ENCODE data around the gene HSPA5. TPM values are rescaled to one million over a fixed set of nuclear protein-coding genes. Genes with fewer than 3 reads are reported as not detected.
"Not testable (repeated sequence)": the region's sequence is repeated elsewhere in the genome, so short reads cannot be mapped to it uniquely, and the experiment has no call there.

HSPA5 gene
- total and polyA plus RNA-seq, 8 donors, result 270 to 479 (median 334) TPM

DNA sequence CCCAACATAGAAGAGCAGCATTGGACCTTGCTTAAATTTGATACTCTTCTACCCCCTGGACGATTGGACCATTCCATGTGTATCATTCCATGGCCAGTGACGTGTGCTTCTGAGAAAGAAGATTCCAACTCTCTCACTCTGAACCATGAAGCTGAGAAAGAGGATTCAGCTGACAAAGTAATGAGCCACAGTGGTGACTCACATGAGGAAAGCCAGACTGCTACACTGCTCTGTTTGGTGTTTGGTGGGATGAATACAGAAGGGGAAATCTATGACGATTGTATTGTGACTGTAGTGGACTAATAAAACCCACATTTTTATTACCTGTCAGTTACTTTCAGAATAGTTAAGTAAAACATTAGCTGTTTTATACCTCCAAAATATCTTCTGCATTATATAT is 7.5 kb downstream of the HSPA5 start:
- intact Hi-C loops (cut with DNase I), result no loop called here
- ATAC-seq (peak; percentile 70), DNase-seq (no peak)
- peaks cover 30 to 46% of the 10 kb centered on the region in 2 donors for H3K4me1 ChIP-seq
- H3K9me3 ChIP-seq, result no peaks in the 10 kb centered on the region
- H3K4me3 ChIP-seq, result no peak overlapping the region
- peak overlapping the region in 1 of 2 donors; percentile 14 for H3K27ac ChIP-seq
- TF ChIP-seq, protein P1, sequence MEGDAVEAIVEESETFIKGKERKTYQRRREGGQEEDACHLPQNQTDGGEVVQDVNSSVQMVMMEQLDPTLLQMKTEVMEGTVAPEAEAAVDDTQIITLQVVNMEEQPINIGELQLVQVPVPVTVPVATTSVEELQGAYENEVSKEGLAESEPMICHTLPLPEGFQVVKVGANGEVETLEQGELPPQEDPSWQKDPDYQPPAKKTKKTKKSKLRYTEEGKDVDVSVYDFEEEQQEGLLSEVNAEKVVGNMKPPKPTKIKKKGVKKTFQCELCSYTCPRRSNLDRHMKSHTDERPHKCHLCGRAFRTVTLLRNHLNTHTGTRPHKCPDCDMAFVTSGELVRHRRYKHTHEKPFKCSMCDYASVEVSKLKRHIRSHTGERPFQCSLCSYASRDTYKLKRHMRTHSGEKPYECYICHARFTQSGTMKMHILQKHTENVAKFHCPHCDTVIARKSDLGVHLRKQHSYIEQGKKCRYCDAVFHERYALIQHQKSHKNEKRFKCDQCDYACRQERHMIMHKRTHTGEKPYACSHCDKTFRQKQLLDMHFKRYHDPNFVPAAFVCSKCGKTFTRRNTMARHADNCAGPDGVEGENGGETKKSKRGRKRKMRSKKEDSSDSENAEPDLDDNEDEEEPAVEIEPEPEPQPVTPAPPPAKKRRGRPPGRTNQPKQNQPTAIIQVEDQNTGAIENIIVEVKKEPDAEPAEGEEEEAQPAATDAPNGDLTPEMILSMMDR (IDR thresholded peaks at IDR 0.05), result no peak
- H3K27me3 ChIP-seq, result no peaks in the 10 kb centered on the region
- peaks cover 6 to 87% of the 10 kb centered on the region in 2 donors for H3K36me3 ChIP-seq

DNA sequence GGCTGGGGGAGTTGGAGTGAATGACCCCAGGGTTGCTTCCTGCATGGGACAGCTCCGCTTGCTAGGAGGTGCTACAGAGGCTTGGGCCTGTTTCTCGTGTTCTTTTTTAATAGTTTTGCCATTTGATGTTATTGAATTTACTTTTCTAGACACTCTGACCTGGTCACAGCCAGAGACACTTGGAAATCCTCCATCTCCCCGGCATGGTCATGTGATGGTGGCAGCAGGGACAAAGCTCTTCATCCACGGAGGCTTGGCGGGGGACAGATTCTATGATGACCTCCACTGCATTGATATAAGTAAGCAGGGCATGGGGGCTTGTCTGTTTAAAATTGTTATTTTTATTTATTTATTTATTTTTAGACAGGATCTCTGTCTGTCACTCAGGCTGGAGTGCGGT is 13.4 kb downstream of the HSPA5 start:
- DNase-seq (no peak), ATAC-seq (no peak)
- intact Hi-C loops (cut with DNase I), result no loop called here
- H3K27me3 ChIP-seq, result no peaks in the 10 kb centered on the region
- TF ChIP-seq, protein P1 (IDR thresholded peaks at IDR 0.05), result no peak
- no peak overlapping the region for H3K4me3 ChIP-seq
- no peak overlapping the region for H3K27ac ChIP-seq
- peaks cover 0 to 62% of the 10 kb centered on the region in 2 donors for H3K36me3 ChIP-seq
- H3K9me3 ChIP-seq, result no peaks in the 10 kb centered on the region
- no peaks in the 10 kb centered on the region for H3K4me1 ChIP-seq

DNA sequence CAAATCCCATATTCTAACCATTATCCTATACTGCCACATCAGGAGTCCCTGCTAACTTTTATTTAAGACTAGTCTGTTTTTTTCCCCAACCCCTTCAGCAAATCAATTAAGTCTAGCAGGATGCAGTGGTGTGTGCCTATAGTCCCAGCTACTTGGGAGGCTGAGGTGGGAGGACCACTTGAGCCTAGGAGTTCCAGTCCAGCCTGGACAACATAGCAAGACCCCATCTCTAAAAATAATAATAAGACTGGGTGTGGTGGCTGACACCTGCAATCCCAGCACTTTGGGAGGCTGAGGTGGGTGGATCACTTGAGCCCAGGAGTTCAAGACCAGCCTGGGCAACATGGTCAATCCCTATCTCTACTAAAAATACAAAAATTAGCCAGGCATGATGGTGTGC is 16.3 kb downstream of the HSPA5 start:
- H3K4me3 ChIP-seq; intact Hi-C loops (cut with DNase I); ATAC-seq; H3K27me3 ChIP-seq; H3K4me1 ChIP-seq; H3K9me3 ChIP-seq; DNase-seq; H3K27ac ChIP-seq: not testable (repeated sequence)
- peaks cover 0 to 62% of the 10 kb centered on the region in 2 donors for H3K36me3 ChIP-seq

DNA sequence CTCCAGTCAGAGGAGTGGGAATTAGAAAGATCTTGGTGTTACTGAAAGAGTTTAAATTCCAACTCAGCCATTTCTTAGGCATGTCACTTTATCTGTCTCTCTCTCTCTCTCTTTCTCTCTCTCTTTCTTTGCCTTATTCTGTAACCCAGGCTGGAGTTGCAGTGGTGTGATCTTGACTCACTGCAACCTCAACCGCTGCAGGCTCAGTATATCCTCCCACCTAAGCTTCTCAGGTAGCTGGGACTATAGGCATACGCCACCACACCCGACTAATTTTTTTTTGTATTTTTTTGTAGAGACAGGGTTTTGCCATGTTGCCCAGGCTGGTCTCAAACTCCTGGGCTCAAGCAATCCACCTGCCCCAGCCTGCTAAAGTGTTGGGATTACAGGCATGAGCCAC is 22.5 kb downstream of the HSPA5 start:
- no peaks in the 10 kb centered on the region for H3K27me3 ChIP-seq
- no peaks in the 10 kb centered on the region for H3K4me1 ChIP-seq
- intact Hi-C loops (cut with DNase I), result no loop called here
- no peak for ATAC-seq
- TF ChIP-seq, protein P1 (IDR thresholded peaks at IDR 0.05), result no peak
- peaks cover 0 to 53% of the 10 kb centered on the region in 2 donors for H3K36me3 ChIP-seq
- H3K27ac ChIP-seq, result no peak overlapping the region
- no peak for DNase-seq
- H3K9me3 ChIP-seq, result no peaks in the 10 kb centered on the region
- H3K4me3 ChIP-seq, result no peak overlapping the region

DNA sequence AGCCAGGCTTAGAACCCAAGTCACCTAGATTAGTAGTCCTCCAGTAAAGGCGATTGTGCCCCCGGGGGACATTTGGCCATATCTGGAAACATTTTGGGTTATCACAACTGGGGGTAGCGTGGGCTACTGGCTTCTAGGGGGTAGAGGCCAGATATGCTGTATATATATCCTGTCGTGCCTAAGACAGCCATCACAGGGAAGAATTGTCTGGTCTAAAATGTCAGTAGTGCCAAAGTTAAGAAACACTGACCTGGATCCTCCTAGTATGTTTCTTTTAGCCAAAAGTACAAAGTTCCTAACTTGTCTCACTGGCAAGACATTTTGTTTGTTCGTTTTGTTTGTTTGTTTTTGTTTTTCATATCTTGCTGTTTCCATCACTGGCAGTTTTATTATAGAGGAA is 27.0 kb downstream of the HSPA5 start:
- TF ChIP-seq, protein P1 (IDR thresholded peaks at IDR 0.05), result no peak
- no peaks in the 10 kb centered on the region for H3K27me3 ChIP-seq
- no peak for DNase-seq
- no peaks in the 10 kb centered on the region for H3K9me3 ChIP-seq
- no peaks in the 10 kb centered on the region for H3K4me1 ChIP-seq
- no peak overlapping the region for H3K27ac ChIP-seq
- intact Hi-C loops (cut with DNase I), result no loop called here
- ATAC-seq, result no peak
- peaks cover 0 to 66% of the 10 kb centered on the region in 2 donors for H3K36me3 ChIP-seq
- H3K4me3 ChIP-seq, result no peak overlapping the region

DNA sequence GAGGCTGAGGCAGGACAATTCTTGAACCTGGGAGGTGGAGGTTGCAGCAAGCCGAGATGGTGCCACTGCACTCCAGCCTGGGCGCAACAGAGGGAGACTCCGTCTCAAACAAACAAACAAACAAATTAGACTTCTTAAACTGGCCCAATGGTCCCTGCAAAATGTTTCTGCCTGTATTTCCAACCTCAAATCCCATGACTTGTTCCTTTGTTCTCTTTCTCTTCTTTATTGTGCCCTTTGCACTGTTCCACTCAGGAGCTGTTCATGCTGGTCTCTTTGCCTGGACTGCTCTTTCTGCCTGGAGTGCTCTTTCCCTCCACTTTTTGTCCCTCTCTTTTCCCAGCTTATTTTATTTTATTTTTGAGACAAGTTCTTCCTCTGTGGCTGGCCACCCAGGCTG is 36.7 kb downstream of the HSPA5 start:
- Histone ChIP-seq H3K27me3 (no peaks in the 10 kb centered on the region), H3K9me3 (no peaks in the 10 kb centered on the region), H3K27ac (no peak overlapping the region), H3K36me3 (peaks cover 0 to 53% of the 10 kb centered on the region in 2 donors), H3K4me3 (no peak overlapping the region), H3K4me1 (peaks cover 0 to 19% of the 10 kb centered on the region in 2 donors)
- ATAC-seq (no peak), DNase-seq (no peak)
- TF ChIP-seq, protein P1 (IDR thresholded peaks at IDR 0.05), result no peak
- intact Hi-C loops (cut with DNase I), result no loop called here

All from left lung (tissue), 10 donors.